Transverse colon (tissue), 4 donors: ENCODE data around the gene NKD1. TPM values are rescaled to one million over a fixed set of nuclear protein-coding genes. Genes with fewer than 3 reads are reported as not detected.

Experiments
- DNase-seq: peaks from one replicate; pipeline ENCODE4 v3.0.0-alpha.2; 2019
- H3K27ac ChIP-seq, 4 donors: fragments of 200-600 bp; sonication (generic); 2 replicates each; pipeline ENCODE4 v1.5.1; 2016 to 2018; ENCODE audit warnings: inconsistent platforms in 4 of 4
- H3K27me3 ChIP-seq: fragments of 200-600 bp; sonication (generic); 2 replicates; pipeline ENCODE4 v1.5.1; 2017; ENCODE audit warnings: inconsistent platforms
- H3K36me3 ChIP-seq, 4 donors: fragments of 200-600 bp; sonication (generic); 2 replicates each; pipeline ENCODE4 v1.5.1; 2017 to 2019; ENCODE audit warnings: inconsistent platforms in 4 of 4
- H3K4me1 ChIP-seq, 4 donors: fragments of 200-600 bp; sonication (generic); 2 replicates each; pipeline ENCODE4 v1.5.1; 2017 to 2020; ENCODE audit warnings: inconsistent platforms in 4 of 4
- H3K4me3 ChIP-seq, 4 donors: fragments of 200-600 bp; sonication (generic); 1 replicate in 1 of 4; 2 replicates in 3 of 4; pipeline versions ENCODE4 v1.5.1 to v1.6.1; 2017 to 2019; ENCODE audit warnings: inconsistent platforms in 4 of 4
- H3K9me3 ChIP-seq, 2 donors: fragments of 200-600 bp; sonication (generic); 2 replicates each; pipeline ENCODE4 v1.5.1; 2017 to 2019; ENCODE audit warnings: inconsistent platforms in 2 of 2
- EP300 ChIP-seq: sonication (generic); formaldehyde crosslinking; IDR thresholded peaks from one replicate; pipeline ENCODE4 v1.6.1; 2017; ENCODE audit warnings: antibody characterized with exemption, low read depth
- POLR2A ChIP-seq: fragments of 450-650 bp; IDR thresholded peaks from one replicate; pipeline ENCODE4 v1.6.1; 2016; ENCODE audit warnings: antibody characterized with exemption, mild to moderate bottlenecking, moderate library complexity
- POLR2AphosphoS5 ChIP-seq, 3 donors: sonication (generic); formaldehyde crosslinking; IDR thresholded peaks; one replicate each; pipeline ENCODE4 v1.6.1; 2016; ENCODE audit warnings: antibody characterized with exemption in 3 of 3
- WGBS, 2 donors: methylation state at CpG; one replicate each; pipeline ENCODE4 v1.1.5; 2018; ENCODE audit warnings: low coverage in 1 of 2; 5-methylcytosine and 5-hydroxymethylcytosine counted together
- in situ Hi-C, 4 donors: fragments of 200-750 bp; cut with MboI; loops; one replicate each; pipeline versions ENCODE4 v1.15.0 to v1.15.1; 2017; ENCODE audit warnings: low sequenced_read_pairs in 3 of 4, low pct_ligation_motif_present in 1 of 4, low pct_unique_long_range_greater_than_20kb in 1 of 4
- intact Hi-C: fragments of 100-400 bp; cut with DNase I; formaldehyde crosslinking; loops from one replicate; pipeline ENCODE4 v1.15.1; 2023; ENCODE audit warnings: low total_unique reads
- total RNA-seq, 4 donors: library from RNA; depleted of rRNA; stranded (reverse); fragments of >200 nt; gene quantifications; one replicate each; pipeline ENCODE4 v1.1.0, GENCODE V29; 2016
- TF ChIP-seq, protein P1 (sequence below), 5 experiments: fragments of 200-600 bp in 3 of 5; fragments of 450-650 bp in 2 of 5; sonication (generic) in 3 of 5; IDR thresholded peaks; 1 replicate in 2 of 5; 2 replicates in 3 of 5; pipeline ENCODE4 v1.5.1; 2016 to 2017; ENCODE audit warnings: antibody characterized with exemption in 5 of 5, inconsistent platforms in 3 of 5, mild to moderate bottlenecking in 2 of 5, moderate library complexity in 1 of 5

NKD1 gene
- total RNA-seq, 4 donors from 2014 or later = 1.7 to 98.1 (median 2.5) TPM

DNA sequence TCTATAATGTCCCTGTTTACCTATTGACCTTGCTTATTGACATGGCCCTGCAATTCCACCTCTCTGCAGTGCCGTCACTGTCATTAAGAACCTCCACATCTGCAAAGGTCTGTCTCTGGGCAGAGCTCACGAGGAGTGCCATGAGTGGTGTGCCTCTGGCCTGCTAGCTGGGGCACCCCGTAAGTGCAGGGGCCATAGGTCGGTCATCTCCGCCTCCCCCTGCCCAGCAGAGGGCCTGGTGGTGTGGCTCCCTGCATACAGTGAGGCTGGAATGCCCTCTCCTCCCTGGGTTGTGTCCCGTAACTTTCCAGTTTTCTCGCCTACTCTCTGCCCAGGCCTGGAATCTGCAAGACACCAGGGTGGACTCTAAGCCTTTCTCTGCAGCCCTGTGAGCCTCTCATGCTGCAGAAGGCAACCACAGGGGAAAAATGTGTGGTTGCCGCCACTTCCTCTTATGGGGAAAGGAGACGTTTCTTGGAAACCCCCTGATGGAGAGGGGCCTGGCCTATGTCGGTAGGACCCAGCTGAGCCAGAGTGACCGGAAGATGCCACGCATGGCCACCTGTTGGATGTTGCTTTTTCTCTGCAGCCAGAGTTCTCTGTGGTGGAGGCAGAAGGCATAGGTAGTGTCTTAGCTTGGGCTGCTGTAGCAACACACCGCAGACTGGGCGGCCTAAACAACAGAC, 135.6 kb downstream of the NKD1 start:
- in situ Hi-C loops (no loop called here), intact Hi-C loops (no loop called here)
- H3K27ac ChIP-seq = peak overlapping the region in 3 of 4 donors; percentile 10 to 61 (median 31)
- no peaks in the 10 kb centered on the region for H3K27me3 ChIP-seq
- H3K4me1 ChIP-seq = peaks cover 0 to 9% (median 0%) of the 10 kb centered on the region in 4 donors
- WGBS, 2 donors = 59 to 65% methylated on average over 2 to 14 of the region's 14 CpGs
- DNase-seq = peak; percentile 69
- no peak overlapping the region for H3K4me3 ChIP-seq
- TF ChIP-seq POLR2A = no peak
- H3K36me3 ChIP-seq = no peaks in the 10 kb centered on the region
- H3K9me3 ChIP-seq = no peaks in the 10 kb centered on the region

DNA sequence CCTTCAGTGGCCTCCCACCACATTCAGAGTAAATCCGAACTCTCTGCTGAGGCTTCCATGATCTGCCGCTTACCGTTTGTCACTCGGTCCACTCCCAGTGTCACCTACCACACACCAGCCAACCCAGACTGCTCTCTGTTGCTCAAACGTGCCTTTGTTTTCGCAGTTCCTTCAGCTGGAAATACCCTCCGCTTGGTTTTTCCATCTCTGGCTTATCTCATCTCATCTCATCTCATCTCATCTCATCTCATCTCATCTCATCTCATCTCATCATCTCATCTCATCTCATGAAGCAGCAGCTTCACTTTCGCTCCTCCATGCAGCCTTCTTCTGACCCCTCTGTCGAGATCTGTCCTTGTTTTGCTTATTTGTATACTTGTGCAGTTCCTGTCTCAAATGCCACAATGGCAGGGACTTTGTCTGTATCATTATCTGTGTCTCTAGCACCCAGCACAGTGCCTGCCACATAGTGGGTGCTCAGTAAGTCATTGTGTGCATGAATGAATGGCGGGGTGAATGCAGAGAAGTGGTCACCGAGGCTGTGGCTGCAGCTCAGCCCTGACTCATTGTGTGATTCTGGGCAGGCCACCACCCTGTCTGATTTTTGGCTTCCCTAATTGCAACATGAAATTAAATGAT, 136.7 kb downstream of the NKD1 start:
- DNase-seq = no peak
- peaks cover 0 to 9% (median 0%) of the 10 kb centered on the region in 4 donors for H3K4me1 ChIP-seq
- WGBS, 2 donors = 62 to 76% methylated on average over 6 to 11 of the region's 11 CpGs
- in situ Hi-C loops = no loop called here
- no peaks in the 10 kb centered on the region for H3K9me3 ChIP-seq
- TF ChIP-seq POLR2AphosphoS5 (IDR thresholded peaks at IDR 0.05) = no peak
- no peak for TF ChIP-seq POLR2A
- TF ChIP-seq EP300 = no peak
- TF ChIP-seq, protein P1, sequence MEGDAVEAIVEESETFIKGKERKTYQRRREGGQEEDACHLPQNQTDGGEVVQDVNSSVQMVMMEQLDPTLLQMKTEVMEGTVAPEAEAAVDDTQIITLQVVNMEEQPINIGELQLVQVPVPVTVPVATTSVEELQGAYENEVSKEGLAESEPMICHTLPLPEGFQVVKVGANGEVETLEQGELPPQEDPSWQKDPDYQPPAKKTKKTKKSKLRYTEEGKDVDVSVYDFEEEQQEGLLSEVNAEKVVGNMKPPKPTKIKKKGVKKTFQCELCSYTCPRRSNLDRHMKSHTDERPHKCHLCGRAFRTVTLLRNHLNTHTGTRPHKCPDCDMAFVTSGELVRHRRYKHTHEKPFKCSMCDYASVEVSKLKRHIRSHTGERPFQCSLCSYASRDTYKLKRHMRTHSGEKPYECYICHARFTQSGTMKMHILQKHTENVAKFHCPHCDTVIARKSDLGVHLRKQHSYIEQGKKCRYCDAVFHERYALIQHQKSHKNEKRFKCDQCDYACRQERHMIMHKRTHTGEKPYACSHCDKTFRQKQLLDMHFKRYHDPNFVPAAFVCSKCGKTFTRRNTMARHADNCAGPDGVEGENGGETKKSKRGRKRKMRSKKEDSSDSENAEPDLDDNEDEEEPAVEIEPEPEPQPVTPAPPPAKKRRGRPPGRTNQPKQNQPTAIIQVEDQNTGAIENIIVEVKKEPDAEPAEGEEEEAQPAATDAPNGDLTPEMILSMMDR (IDR thresholded peaks at IDR 0.05) = no peak
- peak overlapping the region; percentile 10 to 61 (median 23) for H3K27ac ChIP-seq
- H3K4me3 ChIP-seq = no peak overlapping the region
- no peaks in the 10 kb centered on the region for H3K36me3 ChIP-seq
- intact Hi-C loops = no loop called here
- no peaks in the 10 kb centered on the region for H3K27me3 ChIP-seq

DNA sequence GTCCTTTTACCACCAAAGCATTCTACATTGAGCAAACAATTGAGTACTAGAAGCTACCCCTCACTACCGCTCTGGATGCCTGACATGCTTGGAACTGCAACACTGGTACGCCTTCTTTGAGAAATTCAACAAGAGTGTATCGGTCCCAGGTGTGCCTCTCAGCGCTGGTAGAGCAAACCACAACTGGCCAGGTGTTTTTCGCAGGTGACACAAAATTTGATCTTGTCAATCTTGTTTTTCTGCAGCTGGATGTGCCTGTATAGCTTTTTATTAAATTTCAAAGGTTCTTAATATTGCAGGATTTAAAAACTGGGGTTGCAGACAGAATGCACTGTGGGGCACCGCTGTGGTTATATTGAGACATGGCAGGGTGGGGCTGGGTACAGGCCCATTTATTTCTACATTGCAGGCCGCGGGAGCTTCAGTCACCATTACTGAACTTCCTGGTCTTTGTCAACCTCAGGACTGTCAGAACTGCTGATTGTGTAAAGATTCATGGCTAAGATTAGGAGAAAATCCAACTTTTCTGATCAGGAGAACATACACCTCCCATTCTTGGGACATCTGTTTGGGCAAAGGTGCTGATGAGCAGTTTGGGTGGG, 137.4 kb downstream of the NKD1 start:
- 64 to 77% methylated on average over 8 of the region's 8 CpGs for WGBS, 2 donors
- TF ChIP-seq, protein P1 (IDR thresholded peaks at IDR 0.05) = no peak
- TF ChIP-seq EP300 (no peak), POLR2AphosphoS5 (IDR thresholded peaks at IDR 0.05) (no peak), POLR2A (no peak)
- no peak overlapping the region for H3K4me3 ChIP-seq
- intact Hi-C loops = no loop called here
- H3K4me1 ChIP-seq = peaks cover 0 to 9% (median 0%) of the 10 kb centered on the region in 4 donors
- DNase-seq = no peak
- in situ Hi-C loops = no loop called here
- no peaks in the 10 kb centered on the region for H3K27me3 ChIP-seq
- peak overlapping the region in 3 of 4 donors; percentile 15 to 61 (median 31) for H3K27ac ChIP-seq
- no peaks in the 10 kb centered on the region for H3K36me3 ChIP-seq
- H3K9me3 ChIP-seq = no peaks in the 10 kb centered on the region

DNA sequence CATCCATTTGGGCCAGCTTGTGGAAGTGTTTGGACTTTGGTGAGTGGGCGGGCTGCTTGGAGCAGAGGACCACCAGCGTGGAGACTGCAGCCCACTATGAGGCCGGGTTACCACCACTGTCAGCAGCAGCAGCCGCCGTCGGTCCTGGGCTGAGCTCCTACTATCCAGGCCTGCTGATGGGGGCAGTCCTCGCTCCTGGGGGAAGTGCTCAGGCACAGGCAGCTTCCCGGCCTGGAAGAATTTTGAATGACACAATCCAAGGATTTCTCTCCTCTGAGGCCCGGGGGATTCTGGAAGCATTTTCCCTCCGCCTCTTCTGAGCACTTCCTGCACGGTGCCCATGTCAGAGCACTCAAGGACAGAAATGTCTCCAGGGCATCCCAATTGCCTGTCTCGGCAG, 139.9 kb downstream of the NKD1 start:
- intact Hi-C loops = no loop called here
- in situ Hi-C loops = no loop called here
- Histone ChIP-seq H3K36me3 (no peaks in the 10 kb centered on the region), H3K27me3 (no peaks in the 10 kb centered on the region), H3K4me3 (no peak overlapping the region), H3K27ac (no peak overlapping the region), H3K9me3 (no peaks in the 10 kb centered on the region), H3K4me1 (peaks cover 0 to 9% (median 0%) of the 10 kb centered on the region in 4 donors)
- 80 to 83% methylated on average over 3 to 12 of the region's 12 CpGs for WGBS, 2 donors
- DNase-seq = no peak
- TF ChIP-seq, protein P1 (IDR thresholded peaks at IDR 0.05) = no peak
- no peak for TF ChIP-seq EP300
- no peak for TF ChIP-seq POLR2A
- no peak for TF ChIP-seq POLR2AphosphoS5 (IDR thresholded peaks at IDR 0.05)
